Activated CD4-positive, alpha-beta T cell treated with anti-CD3 and anti-CD28 coated beads, Interleukin-2, amount 50 U/mL, for 24 hours (primary cell): Measurements from ENCODE around the gene ZBTB26.
"Not testable (repeated sequence)": the region's sequence is repeated elsewhere in the genome, so short reads cannot be mapped to it uniquely, and the experiment has no call there.

Source experiments
- DNase-seq, 2 donors: peaks; one replicate each; pipeline ENCODE4 v3.0.0-alpha.2; 2020; ENCODE audit warnings: low read depth in 1 of 2, low spot score in 1 of 2

Gene ZBTB26

DNA sequence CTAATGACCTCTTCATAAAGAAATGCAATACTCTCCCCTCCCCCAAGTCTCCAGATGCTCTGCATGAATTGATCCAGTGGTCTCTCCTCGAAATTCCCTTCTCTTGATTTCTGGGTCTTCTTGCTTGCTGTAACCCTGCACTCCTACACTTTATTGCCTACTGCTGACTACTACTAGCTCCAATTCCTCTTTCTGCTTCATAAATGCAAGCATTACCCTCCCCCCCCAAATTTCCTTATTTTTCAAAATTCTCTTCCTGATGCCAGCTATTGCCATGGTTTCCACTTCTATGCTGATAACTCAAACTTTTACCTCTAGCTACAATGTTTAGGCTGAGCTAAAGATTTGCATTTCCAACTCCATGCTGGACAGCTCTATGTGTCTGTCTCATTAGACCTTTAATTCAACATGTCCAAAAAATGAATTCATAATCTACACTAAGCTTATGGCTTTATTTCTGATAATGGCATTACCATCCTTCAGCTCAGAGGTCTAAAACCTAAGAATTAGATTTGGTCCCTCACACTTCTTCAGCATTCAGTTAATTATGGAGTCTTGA is 1.4 kb downstream of the ZBTB26 start:
- DNase-seq, result no peak

- no peak for DNase-seq
Measured at GRCh38 chr9:122923947-122924346, 7.4 kb downstream of the ZBTB26 start.

DNA sequence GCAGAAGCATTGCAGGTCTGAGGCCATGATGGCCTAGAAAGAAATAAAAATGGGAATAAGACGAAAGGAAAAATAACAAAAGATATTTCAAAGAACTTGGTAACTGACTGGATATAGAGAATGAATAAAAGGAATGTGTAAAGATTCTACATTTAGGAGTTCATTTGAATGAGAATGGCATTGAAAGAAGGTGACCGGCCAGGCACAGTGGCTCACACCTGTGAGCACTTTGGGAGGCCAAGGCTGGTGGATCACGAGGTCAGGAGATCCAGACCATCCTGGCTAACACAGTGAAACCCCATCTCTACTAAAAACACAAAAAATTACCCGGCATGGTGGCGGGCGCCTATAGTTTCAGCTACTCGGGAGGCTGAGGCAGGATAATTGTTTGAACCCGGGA is 8.6 kb downstream of the ZBTB26 start:
- no peak for DNase-seq

GRCh38 chr9:122918310-122918709 is 13.0 kb downstream of the ZBTB26 start:
- no peak for DNase-seq

GRCh38 chr9:122912964-122913673 is 18.2 kb downstream of the ZBTB26 start, which contains the start of gene ZBTB6:
Gene ZBTB6 (minus strand): TSS chr9:122913323. CDS start chr9:122912072, 1,251 bp downstream.
- DNase-seq, result peak; percentile 53 to 70

DNA sequence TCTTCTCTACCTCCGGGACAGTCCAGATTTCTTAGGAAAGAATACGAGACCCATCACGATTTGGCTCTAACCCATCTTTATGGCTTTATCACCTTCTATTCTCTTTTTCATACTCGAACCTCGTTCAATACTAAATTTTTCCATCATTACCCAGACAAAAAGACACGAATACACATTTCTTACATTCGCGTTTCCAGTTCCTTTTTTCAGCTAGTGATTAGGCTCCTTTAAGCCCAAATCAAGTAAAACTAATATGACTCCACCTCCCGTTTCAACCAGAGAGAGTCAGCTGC is 18.7 kb downstream of the ZBTB26 start:
- DNase-seq, result no peak

GRCh38 chr9:122906122-122906521 is 25.2 kb downstream of the ZBTB26 start:
- not testable (repeated sequence) for DNase-seq

- peak; percentile 86 to 99 for DNase-seq
Measured at GRCh38 chr9:122904823-122905710, 26.2 kb downstream of the ZBTB26 start, which contains the start of gene RC3H2. Gene RC3H2 (minus strand): TSS chr9:122905359. CDS start chr9:122897509, 7,850 bp downstream.

DNA sequence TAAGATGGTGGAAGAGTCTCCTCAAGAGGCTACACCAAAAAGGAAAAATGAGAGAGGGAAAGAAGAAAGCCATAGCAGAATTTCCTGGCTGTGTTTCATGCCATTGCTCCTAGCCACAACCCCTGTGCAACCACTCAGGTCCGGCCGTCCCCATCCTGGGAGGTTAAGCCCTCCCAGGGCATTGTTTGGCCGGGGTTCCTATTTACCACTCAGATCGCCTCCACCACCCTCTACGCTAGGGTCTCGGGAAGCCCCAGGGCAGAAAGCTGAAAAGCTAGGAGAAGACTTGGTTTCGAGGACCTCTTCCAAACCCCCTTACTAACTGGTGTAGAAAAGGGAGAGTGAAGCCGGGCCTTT is 26.9 kb downstream of the ZBTB26 start:
- no peak for DNase-seq

DNA sequence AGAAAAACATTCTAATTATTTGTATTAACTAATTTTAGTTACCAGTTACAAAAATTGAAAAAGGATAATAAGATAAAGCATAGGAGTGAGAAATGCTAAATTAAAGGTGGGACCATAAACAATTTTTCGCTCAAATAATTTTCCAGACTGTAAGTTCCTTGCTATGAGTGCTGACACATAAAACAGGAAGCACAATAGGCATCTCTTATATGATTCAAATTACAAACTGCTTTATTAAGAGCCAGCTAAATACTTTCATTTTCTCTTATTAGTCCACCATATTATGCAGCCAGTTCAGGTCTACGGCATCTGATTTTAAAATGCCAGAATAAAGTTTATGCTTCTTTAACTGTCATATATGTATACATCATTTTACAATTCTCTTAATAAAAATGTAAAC is 30.5 kb downstream of the ZBTB26 start:
- no peak for DNase-seq

DNA sequence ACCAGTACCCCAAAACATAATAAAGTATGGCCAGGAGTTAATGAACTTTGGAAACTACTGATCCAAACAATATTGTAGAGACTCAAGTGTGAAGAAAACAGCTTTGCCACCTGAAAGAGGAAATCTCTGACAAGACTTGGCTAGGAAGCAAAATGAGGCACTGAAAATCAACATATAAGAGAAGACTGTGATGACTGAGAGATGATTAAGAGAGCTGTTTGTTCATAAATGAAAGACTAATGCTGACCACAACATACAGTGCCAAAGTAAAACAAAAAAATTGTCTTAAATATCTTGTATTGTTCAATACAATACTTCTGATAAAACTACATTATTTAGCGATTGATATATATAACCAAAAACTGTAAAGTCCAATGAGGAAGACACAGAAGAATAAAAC is 33.3 kb downstream of the ZBTB26 start:
- no peak for DNase-seq

DNA sequence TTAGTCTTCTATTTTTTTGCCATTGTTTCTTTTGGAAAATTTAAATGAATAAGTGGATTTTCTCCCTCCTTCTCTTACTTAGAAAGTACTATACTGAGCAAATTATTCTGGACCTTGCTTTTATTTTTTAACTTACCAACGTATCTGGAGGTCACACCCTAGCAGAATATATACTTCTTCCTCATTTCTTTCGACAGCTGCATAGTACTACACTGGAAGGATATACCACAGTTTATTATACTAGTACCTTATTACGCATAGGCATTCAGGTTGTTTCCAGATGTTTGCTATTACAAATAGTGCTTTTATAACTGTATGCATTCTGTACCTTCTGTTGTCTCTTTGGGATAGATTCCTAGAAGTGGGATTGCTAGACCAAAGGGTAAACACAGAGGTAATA is 42.8 kb downstream of the ZBTB26 start:
- no peak for DNase-seq

DNA sequence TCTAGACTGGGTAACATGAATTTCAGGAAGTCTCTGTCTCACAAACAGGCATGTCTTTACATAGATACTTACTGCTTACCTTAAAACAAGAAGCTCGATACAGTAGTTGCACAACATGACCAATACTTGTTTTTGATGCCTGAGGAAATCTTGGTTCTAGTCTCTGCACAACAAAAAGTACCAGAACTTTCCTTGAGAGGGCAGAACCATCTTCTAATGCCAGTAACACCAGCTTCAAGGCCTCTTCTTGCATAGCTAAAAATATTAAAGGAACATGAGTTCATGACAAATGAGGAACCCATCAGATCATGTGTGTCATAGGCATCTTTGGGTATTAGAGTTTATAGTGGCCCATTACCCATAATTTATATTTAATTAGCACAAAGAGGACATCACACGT is 48.2 kb downstream of the ZBTB26 start:
- no peak for DNase-seq

GRCh38 chr9:122879443-122879842 is 51.9 kb downstream of the ZBTB26 start:
- no peak for DNase-seq

DNA sequence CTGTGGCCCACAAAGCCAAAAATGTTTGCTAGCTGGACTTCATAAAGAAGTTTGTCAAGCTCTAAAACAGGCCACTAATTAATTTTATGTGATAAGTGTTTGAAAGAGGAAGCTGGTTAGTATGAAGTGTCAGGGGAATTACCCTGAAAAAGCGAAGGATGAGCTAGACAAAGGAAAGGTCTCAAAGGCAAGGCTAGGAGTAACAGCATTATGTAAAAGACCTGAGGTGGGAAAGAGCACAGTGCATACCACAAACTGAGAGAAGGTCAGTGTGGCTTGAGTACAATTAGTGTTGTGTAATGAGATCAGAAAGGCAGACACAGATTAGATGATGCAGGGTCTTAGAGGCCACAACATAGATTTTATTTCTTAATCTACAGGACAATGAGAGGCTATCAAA is 55.8 kb downstream of the ZBTB26 start:
- DNase-seq, result no peak

DNA sequence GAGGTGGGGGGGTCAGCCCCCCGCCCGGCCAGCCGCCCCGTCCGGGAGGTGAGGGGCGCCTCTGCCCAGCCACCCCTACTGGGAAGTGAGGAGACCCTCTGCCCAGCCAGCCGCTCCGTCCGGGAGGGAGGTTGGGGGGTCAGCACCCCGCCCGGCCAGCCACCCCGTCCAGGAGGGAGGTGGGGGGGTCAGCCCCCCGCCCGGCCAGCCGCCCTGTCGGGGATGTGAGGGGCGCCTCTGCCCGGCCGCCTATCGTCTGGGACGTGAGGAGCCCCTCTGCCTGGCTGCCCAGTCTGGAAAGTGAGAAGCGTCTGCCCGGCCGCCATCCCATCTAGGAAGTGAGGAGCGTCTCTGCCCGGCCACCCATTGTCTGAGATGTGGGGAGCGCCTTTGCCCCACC is 64.0 kb downstream of the ZBTB26 start:
- not testable (repeated sequence) for DNase-seq

DNA sequence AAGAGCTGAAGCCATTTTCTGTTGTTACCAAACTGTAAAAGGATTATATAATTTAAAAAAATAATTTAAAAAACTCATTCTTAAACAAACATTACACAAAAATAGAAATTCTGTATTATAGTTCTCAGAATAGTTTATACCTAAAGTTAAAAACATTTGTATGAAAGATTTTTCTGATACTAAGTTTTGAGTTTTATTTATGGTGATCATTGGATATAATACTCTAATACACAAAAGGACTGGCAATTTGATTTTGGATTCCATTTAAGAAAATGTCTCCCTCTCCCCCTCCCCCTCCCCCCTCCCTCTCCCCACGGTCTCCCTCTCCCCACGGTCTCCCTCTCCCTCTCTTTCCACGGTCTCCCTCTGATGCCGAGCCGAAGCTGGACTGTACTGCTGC is 65.2 kb downstream of the ZBTB26 start:
- no peak for DNase-seq
